HG03469 (cell line): ENCODE data around the gene ASPSCR1.
"Not testable (repeated sequence)": the region's sequence is repeated elsewhere in the genome, so short reads cannot be mapped to it uniquely, and the experiment has no call there.

Experiments used
- ATAC-seq: cut with Tn5 transposase; IDR thresholded peaks from one replicate; pipeline ENCODE4 v1.9.1; 2021; ENCODE audit warnings: mild to moderate bottlenecking, moderate library complexity, moderate number of reproducible peaks; ENCODE audit not compliant: unreplicated experiment

Gene ASPSCR1

GRCh38 chr17:81981511-81981910, 4.1 kb downstream of the ASPSCR1 start:
- ATAC-seq = not testable (repeated sequence)

GRCh38 chr17:81983011-81983638, 5.7 kb downstream of the ASPSCR1 start:
- no peak for ATAC-seq

GRCh38 chr17:81983639-81984373, 6.4 kb downstream of the ASPSCR1 start:
- no peak for ATAC-seq

GRCh38 chr17:81984773-81985410, 7.5 kb downstream of the ASPSCR1 start:
- no peak for ATAC-seq

GRCh38 chr17:81986606-81987005, 9.2 kb downstream of the ASPSCR1 start:
- no peak for ATAC-seq

GRCh38 chr17:81987161-81987770, 9.8 kb downstream of the ASPSCR1 start:
- ATAC-seq = no peak

- ATAC-seq = no peak
Observed at GRCh38 chr17:81990836-81991683, 13.6 kb downstream of the ASPSCR1 start.

GRCh38 chr17:81991684-81992305, 14.4 kb downstream of the ASPSCR1 start:
- no peak for ATAC-seq

GRCh38 chr17:81992306-81993102, 15.1 kb downstream of the ASPSCR1 start:
- no peak for ATAC-seq

- ATAC-seq = no peak
Observed at GRCh38 chr17:81993729-81994592, 16.5 kb downstream of the ASPSCR1 start.

GRCh38 chr17:81994593-81995462, 17.4 kb downstream of the ASPSCR1 start:
- ATAC-seq = no peak

GRCh38 chr17:81995463-81996231, 18.2 kb downstream of the ASPSCR1 start:
- ATAC-seq = no peak

GRCh38 chr17:81996232-81996756, 18.9 kb downstream of the ASPSCR1 start:
- no peak for ATAC-seq

- no peak for ATAC-seq
Observed at GRCh38 chr17:81996757-81997441, 19.5 kb downstream of the ASPSCR1 start.

GRCh38 chr17:81998212-81998611, 20.8 kb downstream of the ASPSCR1 start:
- ATAC-seq = no peak
